HG02571 (cell line): ENCODE data around the gene WDR36.

ENCODE experiments used
- ATAC-seq: cut with Tn5 transposase; IDR thresholded peaks from one replicate; pipeline ENCODE4 v1.9.1; 2021; ENCODE audit warnings: mild to moderate bottlenecking, moderate library complexity; ENCODE audit not compliant: unreplicated experiment

Gene WDR36

GRCh38 chr5:111099058-111099778 lies 7.1 kb downstream of the WDR36 start:
- no peak for ATAC-seq

- no peak for ATAC-seq
Observed at GRCh38 chr5:111106320-111106948, 14.3 kb downstream of the WDR36 start.

GRCh38 chr5:111107371-111107770 lies 15.2 kb downstream of the WDR36 start:
- no peak for ATAC-seq

- ATAC-seq, result no peak
Observed at GRCh38 chr5:111111956-111112355, 19.8 kb downstream of the WDR36 start.

GRCh38 chr5:111113678-111114077 lies 21.5 kb downstream of the WDR36 start:
- no peak for ATAC-seq

- no peak for ATAC-seq
Observed at GRCh38 chr5:111115229-111115628, 23.1 kb downstream of the WDR36 start.

- ATAC-seq, result no peak
Observed at GRCh38 chr5:111116550-111116949, 24.4 kb downstream of the WDR36 start.

GRCh38 chr5:111117136-111117535 lies 25.0 kb downstream of the WDR36 start:
- no peak for ATAC-seq

- ATAC-seq, result no peak
Observed at GRCh38 chr5:111119221-111119620, 27.1 kb downstream of the WDR36 start.

- no peak for ATAC-seq
Observed at GRCh38 chr5:111119856-111120255, 27.7 kb downstream of the WDR36 start.

GRCh38 chr5:111120911-111121310 lies 28.8 kb downstream of the WDR36 start:
- no peak for ATAC-seq

- no peak for ATAC-seq
Observed at GRCh38 chr5:111121926-111122325, 29.8 kb downstream of the WDR36 start.

- no peak for ATAC-seq
Observed at GRCh38 chr5:111122398-111122797, 30.2 kb downstream of the WDR36 start.

- ATAC-seq, result no peak
Observed at GRCh38 chr5:111124793-111125192, 32.6 kb downstream of the WDR36 start.

GRCh38 chr5:111126896-111127295 lies 34.7 kb downstream of the WDR36 start:
- no peak for ATAC-seq

GRCh38 chr5:111127453-111128195 lies 35.5 kb downstream of the WDR36 start:
- no peak for ATAC-seq

- ATAC-seq, result no peak
Observed at GRCh38 chr5:111129938-111130337, 37.8 kb downstream of the WDR36 start.

- no peak for ATAC-seq
Observed at GRCh38 chr5:111131356-111131755, 39.2 kb downstream of the WDR36 start.

- no peak for ATAC-seq
Observed at GRCh38 chr5:111132076-111132475, 39.9 kb downstream of the WDR36 start.

GRCh38 chr5:111132731-111133435 lies 40.7 kb downstream of the WDR36 start:
- ATAC-seq, result no peak

GRCh38 chr5:111133436-111133751 lies 41.2 kb downstream of the WDR36 start:
- ATAC-seq, result no peak

- ATAC-seq, result no peak
Observed at GRCh38 chr5:111134087-111134486, 41.9 kb downstream of the WDR36 start.
